Nephron progenitor cell (in vitro differentiated cells): ENCODE results near the gene HARS1.
"Not testable (repeated sequence)": the region's sequence is repeated elsewhere in the genome, so short reads cannot be mapped to it uniquely, and the experiment has no call there.

Experiments
- DNase-seq: peaks from one replicate; pipeline ENCODE4 v3.0.0; 2021
- H3K27ac Mint-ChIP-seq: 2 replicates; pipeline ENCODE4 v1.8.0; 2021; ENCODE audit warnings: mild to moderate bottlenecking, moderate library complexity, mixed read lengths
- H3K27me3 Mint-ChIP-seq: 2 replicates; pipeline ENCODE4 v1.8.0; 2021; ENCODE audit warnings: mild to moderate bottlenecking, low read depth, mixed read lengths; ENCODE audit not compliant: poor library complexity
- H3K36me3 Mint-ChIP-seq: 2 replicates; pipeline ENCODE4 v1.8.0; 2021; ENCODE audit warnings: low read depth, mixed read lengths
- H3K4me1 Mint-ChIP-seq: 2 replicates; pipeline ENCODE4 v1.8.0; 2021; ENCODE audit warnings: mixed read lengths
- H3K4me3 Mint-ChIP-seq: 2 replicates; pipeline ENCODE4 v1.8.0; 2021; ENCODE audit warnings: mild to moderate bottlenecking, moderate library complexity, mixed read lengths
- H3K9me3 Mint-ChIP-seq: 2 replicates; pipeline ENCODE4 v1.8.0; 2021; ENCODE audit warnings: mild to moderate bottlenecking, moderate library complexity, mixed read lengths
- TF ChIP-seq, protein P1 (sequence below): fragments of 200-600 bp; sonication (generic); IDR thresholded peaks from 2 replicates; pipeline ENCODE4 v1.5.0; 2021; ENCODE audit warnings: antibody characterized with exemption

HARS1 gene, protein sequence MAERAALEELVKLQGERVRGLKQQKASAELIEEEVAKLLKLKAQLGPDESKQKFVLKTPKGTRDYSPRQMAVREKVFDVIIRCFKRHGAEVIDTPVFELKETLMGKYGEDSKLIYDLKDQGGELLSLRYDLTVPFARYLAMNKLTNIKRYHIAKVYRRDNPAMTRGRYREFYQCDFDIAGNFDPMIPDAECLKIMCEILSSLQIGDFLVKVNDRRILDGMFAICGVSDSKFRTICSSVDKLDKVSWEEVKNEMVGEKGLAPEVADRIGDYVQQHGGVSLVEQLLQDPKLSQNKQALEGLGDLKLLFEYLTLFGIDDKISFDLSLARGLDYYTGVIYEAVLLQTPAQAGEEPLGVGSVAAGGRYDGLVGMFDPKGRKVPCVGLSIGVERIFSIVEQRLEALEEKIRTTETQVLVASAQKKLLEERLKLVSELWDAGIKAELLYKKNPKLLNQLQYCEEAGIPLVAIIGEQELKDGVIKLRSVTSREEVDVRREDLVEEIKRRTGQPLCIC

DNA sequence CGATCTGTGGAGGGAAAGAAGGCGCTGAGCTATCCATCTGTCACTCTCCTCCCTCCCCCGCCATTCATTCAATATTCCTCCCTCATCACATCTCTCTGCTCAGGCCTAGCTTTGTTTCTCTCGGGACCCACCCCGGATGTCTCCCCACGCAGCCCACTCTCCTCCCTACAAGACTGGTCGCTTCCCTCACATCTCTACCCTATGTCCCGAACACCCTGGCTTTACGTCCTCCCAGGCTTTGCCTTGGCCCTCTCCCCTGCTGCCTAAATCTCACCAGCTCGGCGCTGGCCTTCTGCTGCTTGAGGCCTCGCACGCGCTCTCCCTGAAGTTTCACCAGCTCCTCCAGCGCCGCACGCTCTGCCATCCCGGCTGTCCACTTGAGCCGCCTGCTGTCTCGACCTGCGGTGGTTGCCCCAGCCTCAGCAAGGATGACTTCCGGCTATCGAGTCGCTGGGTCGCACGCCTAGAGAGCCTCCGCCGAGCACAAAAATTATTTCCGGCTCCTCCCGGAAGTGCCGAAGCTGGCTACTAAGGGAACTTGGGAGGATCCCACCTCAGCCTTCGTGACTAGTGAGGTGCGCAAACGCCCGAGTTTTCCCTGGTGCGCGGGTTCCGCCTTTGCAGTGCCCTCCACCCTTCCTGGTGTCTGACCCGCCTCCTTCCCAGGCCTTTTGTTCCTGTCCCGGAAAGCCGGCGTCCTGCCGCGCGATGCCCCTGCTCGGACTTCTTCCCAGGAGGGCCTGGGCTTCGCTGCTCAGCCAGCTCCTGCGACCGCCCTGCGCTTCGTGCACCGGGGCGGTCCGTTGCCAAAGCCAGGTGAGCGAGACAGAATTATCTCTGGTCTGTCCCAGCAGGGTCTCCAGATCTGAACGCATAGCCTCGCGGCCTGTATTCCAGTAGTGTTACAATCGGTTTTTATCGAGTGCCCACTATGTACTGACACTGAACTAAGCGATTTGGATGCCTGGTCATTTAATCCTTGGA lies at the start of gene HARS1, which contains the start of gene HARS2:
Gene HARS1, minus strand, starts transcription at position 430 of the 984 bp plus-strand sequence. Its CDS starts 66 bp downstream, at position 364.
Gene HARS2, plus strand, starts transcription at position 515 of the 984 bp plus-strand sequence. Its CDS starts 194 bp downstream, at position 709.
- peaks cover 37% of the 10 kb centered on the region for H3K4me1 Mint-ChIP-seq
- no peaks in the 10 kb centered on the region for H3K9me3 Mint-ChIP-seq
- H3K27ac Mint-ChIP-seq = peak within 1 kb of the TSS; percentile 98
- peak within 1 kb of the TSS; percentile 99 for H3K4me3 Mint-ChIP-seq
- H3K27me3 Mint-ChIP-seq = peaks cover 3% of the 10 kb centered on the region
- TF ChIP-seq, protein P1, sequence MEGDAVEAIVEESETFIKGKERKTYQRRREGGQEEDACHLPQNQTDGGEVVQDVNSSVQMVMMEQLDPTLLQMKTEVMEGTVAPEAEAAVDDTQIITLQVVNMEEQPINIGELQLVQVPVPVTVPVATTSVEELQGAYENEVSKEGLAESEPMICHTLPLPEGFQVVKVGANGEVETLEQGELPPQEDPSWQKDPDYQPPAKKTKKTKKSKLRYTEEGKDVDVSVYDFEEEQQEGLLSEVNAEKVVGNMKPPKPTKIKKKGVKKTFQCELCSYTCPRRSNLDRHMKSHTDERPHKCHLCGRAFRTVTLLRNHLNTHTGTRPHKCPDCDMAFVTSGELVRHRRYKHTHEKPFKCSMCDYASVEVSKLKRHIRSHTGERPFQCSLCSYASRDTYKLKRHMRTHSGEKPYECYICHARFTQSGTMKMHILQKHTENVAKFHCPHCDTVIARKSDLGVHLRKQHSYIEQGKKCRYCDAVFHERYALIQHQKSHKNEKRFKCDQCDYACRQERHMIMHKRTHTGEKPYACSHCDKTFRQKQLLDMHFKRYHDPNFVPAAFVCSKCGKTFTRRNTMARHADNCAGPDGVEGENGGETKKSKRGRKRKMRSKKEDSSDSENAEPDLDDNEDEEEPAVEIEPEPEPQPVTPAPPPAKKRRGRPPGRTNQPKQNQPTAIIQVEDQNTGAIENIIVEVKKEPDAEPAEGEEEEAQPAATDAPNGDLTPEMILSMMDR = no peak
- H3K36me3 Mint-ChIP-seq = peaks cover 45% of the 10 kb centered on the region
- peak; percentile 86 for DNase-seq

DNA sequence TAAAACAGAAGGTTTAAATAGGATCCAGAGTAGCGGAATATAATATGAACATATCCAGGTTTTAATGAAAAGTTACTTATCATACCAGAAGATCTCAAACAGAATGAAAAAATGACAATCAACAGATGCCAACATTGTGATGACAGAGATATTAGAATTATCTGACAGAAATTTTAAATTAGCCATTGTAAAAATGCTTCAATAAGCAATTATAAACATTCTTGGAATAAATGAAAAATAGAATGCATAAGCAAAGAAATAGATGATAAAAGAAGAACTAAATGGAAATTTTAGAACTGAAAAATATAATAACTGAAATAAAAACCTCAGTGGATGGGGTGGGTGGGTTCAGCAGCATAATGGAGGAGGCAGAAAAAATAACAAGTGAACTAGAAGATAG lies 46.3 kb upstream of the HARS1 start:
- TF ChIP-seq, protein P1 = no peak

DNA sequence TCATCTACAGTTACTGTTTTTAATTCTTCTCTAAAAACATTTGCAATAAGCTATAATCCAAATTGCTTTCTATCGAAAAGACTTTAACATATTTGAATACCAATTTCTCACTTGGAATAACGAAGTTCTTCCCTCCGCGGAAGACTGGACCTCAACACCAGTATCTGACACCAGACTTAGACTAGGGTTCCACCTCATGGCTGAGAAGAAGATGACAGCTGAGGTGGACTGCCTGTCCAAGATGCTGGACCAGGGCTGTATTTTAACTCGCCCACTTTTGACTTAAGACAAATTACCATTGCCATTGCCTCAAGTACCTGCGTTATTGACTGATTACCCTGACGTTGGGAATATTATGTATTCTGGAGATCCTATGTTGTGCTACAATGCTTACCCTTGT lies 43.2 kb upstream of the HARS1 start:
- H3K27me3 Mint-ChIP-seq = peaks cover 42% of the 10 kb centered on the region
- H3K9me3 Mint-ChIP-seq = peaks cover 8% of the 10 kb centered on the region
- no peaks in the 10 kb centered on the region for H3K36me3 Mint-ChIP-seq
- no peak for DNase-seq
- H3K27ac Mint-ChIP-seq = no peak overlapping the region
- H3K4me1 Mint-ChIP-seq = no peaks in the 10 kb centered on the region
- TF ChIP-seq, protein P1 = no peak
- no peak overlapping the region for H3K4me3 Mint-ChIP-seq

More for the DNA sequence above, 46.3 kb upstream of the HARS1 start:
- Mint-ChIP-seq H3K27me3 (peaks cover 35% of the 10 kb centered on the region), H3K9me3 (peaks cover 8% of the 10 kb centered on the region), H3K4me3 (no peak overlapping the region), H3K27ac (no peak overlapping the region), H3K36me3 (no peaks in the 10 kb centered on the region), H3K4me1 (no peaks in the 10 kb centered on the region)
- no peak for DNase-seq

DNA sequence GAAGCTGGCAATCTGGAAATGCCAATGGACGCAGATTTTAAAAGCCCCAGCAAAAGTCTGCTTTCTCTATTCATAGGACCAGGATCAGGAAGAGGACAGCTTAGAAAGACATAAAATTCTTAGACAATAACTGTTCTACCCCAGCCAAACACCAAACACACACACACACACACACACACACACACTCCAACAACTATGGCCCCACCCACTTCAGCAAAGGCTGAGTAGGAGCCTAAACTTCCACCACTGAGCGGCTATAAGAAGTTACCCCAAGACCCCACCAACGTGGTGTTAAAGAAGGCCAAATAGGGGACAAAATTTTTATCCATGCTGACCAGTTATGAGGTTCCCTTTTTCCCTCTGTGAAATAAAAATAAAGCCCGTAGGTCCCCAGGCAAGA lies 41.9 kb upstream of the HARS1 start:
- peaks cover 46% of the 10 kb centered on the region for H3K27me3 Mint-ChIP-seq
- H3K36me3 Mint-ChIP-seq = no peaks in the 10 kb centered on the region
- TF ChIP-seq, protein P1 = no peak
- peaks cover 8% of the 10 kb centered on the region for H3K9me3 Mint-ChIP-seq
- H3K4me1 Mint-ChIP-seq = no peaks in the 10 kb centered on the region
- peak overlapping the region; percentile 37 for H3K27ac Mint-ChIP-seq
- no peak for DNase-seq
- H3K4me3 Mint-ChIP-seq = no peak overlapping the region

DNA sequence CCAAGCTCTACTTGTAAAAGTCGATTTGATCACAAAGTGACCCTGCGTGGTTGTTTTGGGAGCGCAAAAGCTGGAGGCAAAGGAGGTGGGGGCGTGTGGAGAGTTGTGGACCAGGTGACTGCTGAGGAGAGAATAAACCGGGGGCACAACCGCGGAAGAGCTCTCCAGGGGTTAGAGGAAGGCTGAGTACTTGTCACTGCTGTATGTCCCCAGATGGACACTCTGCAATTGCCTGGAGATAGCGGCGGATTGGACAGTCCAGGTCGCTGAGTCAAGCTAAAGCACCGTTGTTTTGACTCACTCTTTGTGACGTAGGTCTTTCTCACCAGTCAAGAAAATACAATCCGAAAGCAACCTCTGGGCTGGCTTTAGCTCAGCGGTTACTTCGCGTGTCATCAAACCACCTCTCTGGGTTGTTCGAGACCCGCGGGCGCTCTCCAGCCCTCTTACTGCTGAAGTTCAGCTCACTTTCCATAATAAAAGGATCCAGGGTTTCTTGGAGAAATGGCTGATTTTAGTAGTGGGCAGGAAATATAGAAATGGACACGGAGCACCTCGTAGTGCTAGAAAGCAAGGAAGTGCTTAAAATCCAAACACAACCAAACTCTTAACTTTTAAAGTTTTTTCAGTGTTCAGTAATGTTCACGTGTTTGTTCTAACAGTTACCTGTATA lies 34.8 kb upstream of the HARS1 start:
- peaks cover 58% of the 10 kb centered on the region for H3K27me3 Mint-ChIP-seq
- TF ChIP-seq, protein P1 = no peak
- peak overlapping the region; percentile 86 for H3K4me3 Mint-ChIP-seq
- H3K27ac Mint-ChIP-seq = no peak overlapping the region
- H3K9me3 Mint-ChIP-seq = no peaks in the 10 kb centered on the region
- peaks cover 5% of the 10 kb centered on the region for H3K4me1 Mint-ChIP-seq
- peak; percentile 69 for DNase-seq
- H3K36me3 Mint-ChIP-seq = no peaks in the 10 kb centered on the region

DNA sequence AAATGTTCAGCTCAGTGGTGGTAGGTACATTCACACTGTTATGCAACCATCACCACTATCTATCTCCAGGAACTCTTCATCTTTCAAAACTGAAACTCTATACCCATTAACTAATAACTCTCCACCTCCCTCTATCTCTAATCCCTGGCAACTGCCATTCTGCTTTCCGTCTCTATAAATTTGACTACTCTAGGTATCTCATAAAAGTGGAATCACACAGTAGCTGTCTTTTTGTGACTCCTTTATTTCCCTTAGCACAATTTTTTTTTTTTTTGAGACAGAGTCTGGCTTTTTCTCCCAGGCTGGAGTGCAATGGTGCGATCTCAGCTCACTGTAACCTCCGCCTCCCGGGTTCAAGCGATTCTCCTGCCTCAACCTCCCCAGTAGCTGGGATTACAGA lies 30.2 kb upstream of the HARS1 start:
- H3K27me3 Mint-ChIP-seq = peaks cover 35% of the 10 kb centered on the region
- H3K4me3 Mint-ChIP-seq, H3K27ac Mint-ChIP-seq, DNase-seq, H3K36me3 Mint-ChIP-seq, H3K9me3 Mint-ChIP-seq, H3K4me1 Mint-ChIP-seq: not testable (repeated sequence)

DNA sequence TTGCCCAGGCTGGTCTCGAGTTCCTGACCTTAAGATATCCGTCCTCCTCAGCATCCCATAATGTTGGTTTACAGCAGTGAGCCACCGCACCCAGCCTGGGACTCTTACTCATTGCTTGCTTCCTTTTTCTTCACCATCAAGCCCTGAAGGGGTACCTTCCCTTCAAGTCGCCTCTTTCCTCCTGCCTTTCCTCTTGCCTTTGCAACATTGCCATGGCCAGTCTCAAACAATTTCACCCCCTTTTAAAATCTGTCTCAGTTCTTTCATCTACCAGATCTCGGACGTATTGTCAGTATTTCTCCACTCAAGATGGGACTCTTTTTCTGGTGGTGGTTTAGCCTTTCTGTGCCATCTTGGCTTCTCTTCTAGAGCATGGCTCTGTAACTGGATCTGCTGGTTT lies 29.6 kb upstream of the HARS1 start:
- not testable (repeated sequence) for H3K4me3 Mint-ChIP-seq, H3K4me1 Mint-ChIP-seq, H3K36me3 Mint-ChIP-seq, DNase-seq, H3K9me3 Mint-ChIP-seq, H3K27ac Mint-ChIP-seq
- H3K27me3 Mint-ChIP-seq = peaks cover 29% of the 10 kb centered on the region
